ENCODE results near the gene AFF3.

Gene AFF3

DNA sequence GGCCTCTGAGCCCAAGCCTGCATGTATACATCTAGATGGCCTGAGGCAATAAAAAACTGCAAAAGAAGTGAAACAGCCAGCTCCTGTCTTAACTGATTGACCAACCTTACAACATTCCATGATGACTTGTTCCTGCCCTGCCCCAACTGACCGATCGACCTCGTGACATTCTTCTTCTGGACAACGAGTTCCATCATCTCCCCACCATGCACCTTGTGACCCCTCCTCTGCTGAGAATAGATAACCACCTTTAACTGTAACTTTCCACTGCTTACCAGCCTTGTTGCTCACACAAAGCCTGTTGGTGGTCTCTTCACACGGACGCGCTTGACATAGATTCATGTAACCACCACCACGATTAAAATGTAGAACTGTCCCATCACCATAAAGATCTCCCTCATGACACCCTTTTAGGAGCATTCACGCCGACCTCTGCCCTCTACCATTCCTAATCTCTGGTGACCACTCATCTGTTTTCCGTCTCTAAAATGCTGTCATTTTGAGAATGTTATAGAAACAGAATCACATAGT lies 532.5 kb downstream of the AFF3 start:
- DNase-seq (ENCODE audit: low read depth in 2 of 2): no peak

GRCh38 chr2:99608861-99609260 lies 533.5 kb downstream of the AFF3 start:
- DNase-seq (ENCODE audit: low read depth in 2 of 2): no peak

GRCh38 chr2:99607861-99608491 lies 534.4 kb downstream of the AFF3 start:
- no peak for DNase-seq (ENCODE audit: low read depth in 2 of 2)

GRCh38 chr2:99607454-99607853 lies 534.9 kb downstream of the AFF3 start:
- no peak for DNase-seq (ENCODE audit: low read depth in 2 of 2)

GRCh38 chr2:99605036-99605435 lies 537.4 kb downstream of the AFF3 start:
- DNase-seq (ENCODE audit: low read depth in 2 of 2): no peak

DNA sequence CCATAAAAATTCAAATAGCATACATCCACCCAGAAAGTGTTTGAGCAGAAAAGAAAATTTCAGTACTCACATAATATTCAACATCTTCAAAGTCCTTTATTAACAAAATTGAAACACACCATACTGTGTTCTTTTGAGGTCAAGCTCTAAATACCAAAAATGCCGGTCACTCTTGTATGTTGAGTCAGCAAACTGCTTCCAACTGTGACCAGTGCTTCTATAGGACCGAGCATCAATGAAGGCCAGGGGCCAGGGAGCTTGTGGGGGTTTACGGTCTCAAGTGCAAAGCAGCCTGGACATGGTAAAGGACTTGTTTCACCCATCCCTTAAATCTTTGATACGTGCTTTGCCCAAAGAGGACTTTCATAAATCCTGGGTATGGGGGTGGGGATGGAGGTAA lies 539.9 kb downstream of the AFF3 start:
- no peak for DNase-seq (ENCODE audit: low read depth in 2 of 2)

DNA sequence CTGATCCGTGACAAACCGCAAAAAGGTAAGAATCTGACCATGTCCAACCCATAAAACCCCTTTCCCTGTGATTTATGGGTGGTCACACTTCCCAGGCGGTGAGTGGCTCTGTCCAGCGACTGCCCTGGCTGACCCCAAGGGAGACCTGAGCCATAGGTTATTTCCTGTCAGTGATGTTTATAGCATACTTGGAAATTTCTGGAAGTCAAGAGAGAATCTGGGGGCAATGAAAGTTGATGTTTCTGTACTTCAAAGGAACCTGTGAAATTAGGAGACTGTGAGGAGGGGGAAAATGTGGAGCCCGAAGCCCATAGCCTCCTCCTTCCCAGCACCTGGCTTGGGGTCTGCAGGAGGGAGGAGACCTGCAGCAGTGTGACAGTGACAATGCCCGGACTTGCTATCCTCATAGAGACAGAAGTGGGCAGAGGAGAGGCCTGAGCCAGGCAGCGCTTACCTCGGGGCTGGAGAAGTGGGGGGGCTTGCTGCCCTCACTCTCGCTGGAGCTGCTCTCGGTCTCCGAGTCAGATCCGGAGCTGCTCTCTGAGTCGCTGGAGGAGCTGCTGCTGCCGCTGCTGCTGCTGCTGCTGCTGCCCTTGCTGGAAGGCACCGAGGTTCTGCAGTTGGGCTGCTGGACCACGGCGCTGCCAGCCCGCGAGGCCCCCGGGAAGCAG lies 541.3 kb downstream of the AFF3 start:
- DNase-seq (ENCODE audit: low read depth in 2 of 2): no peak

DNA sequence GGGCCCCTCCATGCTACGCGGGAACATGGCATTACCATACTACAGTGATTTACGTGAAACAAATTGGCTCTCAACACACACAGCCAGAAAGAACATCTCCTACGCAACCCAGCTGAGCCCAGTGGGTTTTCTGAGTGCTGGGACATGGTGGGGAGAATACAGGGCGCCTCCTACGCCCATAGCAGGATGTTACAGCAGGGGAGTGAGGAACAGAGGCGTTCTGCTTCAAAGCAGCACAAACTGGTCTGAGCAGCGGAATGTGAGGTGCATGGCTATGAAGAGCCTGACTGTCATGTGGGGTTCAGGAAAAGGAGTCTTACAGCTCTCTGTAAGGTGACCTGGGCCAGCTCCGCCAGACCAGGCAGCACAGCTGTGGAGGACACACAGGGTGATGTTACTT lies 543.9 kb downstream of the AFF3 start:
- no peak for DNase-seq (ENCODE audit: low read depth in 2 of 2)

DNA sequence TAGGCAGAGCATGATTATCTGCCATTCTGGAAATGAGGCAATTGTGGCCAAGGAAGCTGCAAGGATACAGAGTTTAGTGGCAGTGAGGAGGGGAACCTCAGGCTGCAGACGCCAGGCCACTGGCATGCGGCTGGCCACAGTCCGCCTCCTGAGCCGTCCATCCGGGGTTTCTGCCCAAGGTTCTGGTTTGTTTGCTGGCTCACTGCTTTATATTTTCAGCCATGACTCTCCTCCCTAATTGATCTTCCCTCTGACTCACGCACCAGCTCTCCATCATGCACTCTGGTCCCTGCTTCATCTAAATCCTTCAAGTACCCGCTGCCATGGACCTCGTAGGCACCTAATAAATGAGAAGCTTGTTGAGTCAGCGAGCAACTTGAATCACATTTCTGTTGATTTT lies 544.8 kb downstream of the AFF3 start:
- DNase-seq (ENCODE audit: low read depth in 2 of 2): no peak

- no peak for DNase-seq (ENCODE audit: low read depth in 2 of 2)
Measured at GRCh38 chr2:99595373-99595772, 547.0 kb downstream of the AFF3 start.

- DNase-seq (ENCODE audit: low read depth in 2 of 2): no peak
Measured at GRCh38 chr2:99593692-99594427, 548.5 kb downstream of the AFF3 start.

- DNase-seq (ENCODE audit: low read depth in 2 of 2): no peak
Measured at GRCh38 chr2:99576775-99577174, 565.6 kb downstream of the AFF3 start.

- no peak for DNase-seq (ENCODE audit: low read depth in 2 of 2)
Measured at GRCh38 chr2:99573634-99574251, 568.6 kb downstream of the AFF3 start.

GRCh38 chr2:99572373-99573164 lies 569.8 kb downstream of the AFF3 start:
- DNase-seq (ENCODE audit: low read depth in 2 of 2): no peak

DNA sequence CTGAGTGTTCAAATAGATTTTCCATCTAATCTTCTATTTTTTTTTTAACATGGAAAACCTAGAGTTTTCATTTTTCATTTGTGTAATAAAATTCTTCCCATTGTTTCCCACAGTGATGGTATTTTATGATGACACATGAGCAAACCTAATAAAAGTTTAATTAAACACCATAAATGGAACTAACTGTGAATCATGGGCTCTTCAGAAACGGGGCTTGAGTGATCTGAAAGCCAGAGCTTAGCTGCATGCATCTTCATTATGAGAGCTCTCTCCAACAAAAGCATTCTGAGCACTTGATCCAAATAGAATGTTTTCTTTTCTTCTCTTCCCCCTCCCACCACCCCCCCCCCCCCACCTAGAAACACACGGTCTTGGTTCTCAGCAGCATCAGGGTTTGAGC lies 570.4 kb downstream of the AFF3 start:
- no peak for DNase-seq (ENCODE audit: low read depth in 2 of 2)

DNA sequence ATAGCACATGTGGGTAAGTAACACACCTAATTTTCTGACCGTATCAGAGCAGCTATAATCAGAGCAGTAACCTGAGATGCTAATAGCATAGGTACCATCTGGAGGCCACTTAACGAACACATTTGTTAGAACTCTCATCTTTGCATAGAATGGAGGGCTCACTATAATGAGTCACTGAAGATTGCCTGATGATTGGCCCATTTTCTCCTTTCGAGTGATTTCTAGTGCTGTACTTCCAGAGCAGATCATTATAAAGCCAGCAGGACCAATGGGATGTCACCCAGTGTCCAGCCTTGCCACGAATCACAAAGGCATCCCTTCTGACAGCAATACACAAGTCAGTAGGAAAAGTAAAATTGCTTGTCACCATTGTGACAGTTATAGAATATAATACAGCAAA lies 570.9 kb downstream of the AFF3 start:
- DNase-seq (ENCODE audit: low read depth in 2 of 2): no peak

GRCh38 chr2:99571021-99571420 lies 571.4 kb downstream of the AFF3 start:
- no peak for DNase-seq (ENCODE audit: low read depth in 2 of 2)

GRCh38 chr2:99569386-99569785 lies 573.0 kb downstream of the AFF3 start:
- no peak for DNase-seq (ENCODE audit: low read depth in 2 of 2)

DNA sequence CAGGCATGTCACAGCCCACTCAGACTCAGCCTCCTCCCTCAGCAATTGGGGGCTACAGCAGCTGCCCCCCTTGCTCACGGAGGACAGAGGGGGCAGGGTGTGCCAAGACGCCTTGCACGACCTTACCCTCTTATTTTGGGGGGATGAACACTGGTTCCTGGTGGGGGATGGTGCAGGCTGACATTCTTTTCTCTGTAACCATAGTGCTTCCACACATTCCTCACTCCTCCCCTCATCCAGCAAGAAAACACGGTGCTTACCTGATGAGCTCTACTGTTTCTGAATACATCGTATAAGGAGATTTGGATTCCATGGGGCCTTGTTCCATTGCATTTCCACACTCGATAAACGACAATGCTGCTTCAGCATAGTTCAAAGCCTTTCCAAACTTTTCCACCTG lies 577.2 kb downstream of the AFF3 start:
- no peak for DNase-seq (ENCODE audit: low read depth in 2 of 2)

- DNase-seq (ENCODE audit: low read depth in 2 of 2): no peak
Measured at GRCh38 chr2:99562516-99562915, 579.9 kb downstream of the AFF3 start.

DNA sequence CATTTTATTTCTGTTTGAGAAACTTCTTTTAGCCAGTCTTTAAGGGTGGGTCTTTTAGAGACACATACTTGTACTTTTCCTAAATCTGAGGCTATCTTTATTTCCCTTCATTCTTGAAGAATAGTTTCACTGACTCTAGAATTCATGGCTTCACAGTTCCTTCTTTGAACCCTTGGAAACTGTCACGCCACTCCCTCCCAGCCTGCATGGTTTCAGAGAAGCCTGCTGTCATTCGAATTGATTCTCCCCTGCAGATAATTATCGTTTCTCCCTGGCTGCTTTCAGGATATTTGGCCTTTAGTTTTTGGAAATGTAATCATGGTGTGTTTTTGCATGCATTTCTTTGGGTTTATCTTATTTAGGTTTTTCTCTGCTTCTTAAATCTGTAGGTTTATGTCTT lies 580.6 kb downstream of the AFF3 start:
- DNase-seq (ENCODE audit: low read depth in 2 of 2): no peak
